ENCODE data around the gene RAB20. TPM values are rescaled to one million over a fixed set of nuclear protein-coding genes. Genes with fewer than 3 reads are reported as not detected.
A peak's percentile ranks its signal among the peaks of the same experiment; 100 is the strongest.

Gene RAB20
- total RNA-seq, 1 donor from 2014 or later: 17.0 TPM

DNA sequence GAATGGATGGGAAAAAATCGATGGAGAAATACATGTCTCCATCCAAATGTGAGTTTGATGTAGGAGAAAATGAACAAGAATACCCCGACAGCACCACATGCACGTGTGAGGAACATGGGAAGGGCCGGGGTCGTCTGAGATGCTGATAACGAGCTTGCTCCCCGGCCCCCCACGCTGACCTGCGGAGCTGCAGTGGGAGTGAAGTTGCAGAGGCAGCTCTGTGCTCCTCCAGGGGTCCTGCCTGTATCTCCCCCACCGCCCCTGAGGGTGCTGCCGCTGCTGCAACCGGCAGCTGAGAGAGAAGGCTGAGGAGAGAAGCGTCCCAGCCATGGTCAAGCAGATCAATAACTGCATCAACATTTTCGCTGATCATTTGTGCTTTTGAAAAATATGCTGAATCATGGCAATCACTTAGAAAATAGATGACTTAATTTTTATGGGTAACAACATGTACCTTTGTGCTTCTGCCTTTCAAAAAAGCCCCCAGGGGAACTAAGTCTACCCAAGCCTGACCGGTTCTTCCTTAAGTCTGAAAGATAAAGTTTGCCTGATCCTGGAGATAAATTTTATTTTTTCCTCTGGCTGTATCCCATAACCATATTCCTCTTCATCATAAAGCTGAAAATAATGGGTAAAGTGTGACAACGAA is 35.6 kb upstream of the RAB20 start:
- no peak for DNase-seq (ENCODE audit: low read depth)
- TF ChIP-seq CTCF (conservative IDR thresholded peaks at IDR 0.05; ENCODE audit: low read depth, low read length): no peak
- no peak overlapping the region for H3K4me3 ChIP-seq (ENCODE audit: low read depth, low read length)

DNA sequence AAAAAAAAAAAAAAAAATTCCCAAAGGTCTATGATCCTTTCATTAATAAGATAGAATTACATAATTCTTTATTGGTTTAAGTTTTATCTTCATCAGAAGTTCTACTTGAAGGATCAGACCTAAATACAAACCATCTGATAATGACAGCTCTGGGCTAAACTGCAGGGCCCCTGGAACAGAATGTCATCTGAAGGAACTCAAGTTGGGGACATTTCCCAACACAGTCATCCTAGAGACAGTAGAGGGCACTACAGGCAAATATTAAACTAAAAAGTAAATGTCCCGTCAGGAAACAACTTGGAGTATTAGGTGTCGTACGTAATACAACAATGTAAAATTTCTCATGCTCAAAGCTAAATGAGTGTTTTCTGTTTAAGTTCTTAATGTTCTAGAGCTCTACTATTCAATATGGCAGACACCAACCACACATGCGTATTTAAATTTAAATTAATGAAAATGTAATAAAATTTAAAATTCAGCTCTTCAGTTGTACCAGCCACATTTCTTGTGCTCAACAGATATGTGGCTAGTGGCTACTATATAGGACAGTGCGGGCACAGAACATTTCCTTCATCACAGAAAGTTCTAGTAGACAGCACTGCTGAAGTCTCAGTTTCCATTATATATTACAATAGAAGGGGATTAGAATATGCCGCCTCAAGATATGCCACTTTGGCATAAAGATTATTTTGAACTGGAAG is 32.1 kb upstream of the RAB20 start:
- H3K4me3 ChIP-seq (ENCODE audit: low read depth, low read length): no peak overlapping the region
- TF ChIP-seq CTCF (conservative IDR thresholded peaks at IDR 0.05; ENCODE audit: low read depth, low read length): peak; percentile 69
- DNase-seq (ENCODE audit: low read depth): no peak

- no peak for DNase-seq (ENCODE audit: low read depth)
- no peak for TF ChIP-seq CTCF (conservative IDR thresholded peaks at IDR 0.05; ENCODE audit: low read depth, low read length)
- H3K4me3 ChIP-seq (ENCODE audit: low read depth, low read length): no peak overlapping the region
Observed at GRCh38 chr13:110592665-110593064, 31.1 kb upstream of the RAB20 start.

GRCh38 chr13:110590577-110590976 is 29.1 kb upstream of the RAB20 start:
- H3K4me3 ChIP-seq (ENCODE audit: low read depth, low read length): no peak overlapping the region
- TF ChIP-seq CTCF (conservative IDR thresholded peaks at IDR 0.05; ENCODE audit: low read depth, low read length): no peak
- no peak for DNase-seq (ENCODE audit: low read depth)

- no peak overlapping the region for H3K4me3 ChIP-seq (ENCODE audit: low read depth, low read length)
- no peak for TF ChIP-seq CTCF (conservative IDR thresholded peaks at IDR 0.05; ENCODE audit: low read depth, low read length)
- no peak for DNase-seq (ENCODE audit: low read depth)
Observed at GRCh38 chr13:110589793-110590390, 28.4 kb upstream of the RAB20 start.

DNA sequence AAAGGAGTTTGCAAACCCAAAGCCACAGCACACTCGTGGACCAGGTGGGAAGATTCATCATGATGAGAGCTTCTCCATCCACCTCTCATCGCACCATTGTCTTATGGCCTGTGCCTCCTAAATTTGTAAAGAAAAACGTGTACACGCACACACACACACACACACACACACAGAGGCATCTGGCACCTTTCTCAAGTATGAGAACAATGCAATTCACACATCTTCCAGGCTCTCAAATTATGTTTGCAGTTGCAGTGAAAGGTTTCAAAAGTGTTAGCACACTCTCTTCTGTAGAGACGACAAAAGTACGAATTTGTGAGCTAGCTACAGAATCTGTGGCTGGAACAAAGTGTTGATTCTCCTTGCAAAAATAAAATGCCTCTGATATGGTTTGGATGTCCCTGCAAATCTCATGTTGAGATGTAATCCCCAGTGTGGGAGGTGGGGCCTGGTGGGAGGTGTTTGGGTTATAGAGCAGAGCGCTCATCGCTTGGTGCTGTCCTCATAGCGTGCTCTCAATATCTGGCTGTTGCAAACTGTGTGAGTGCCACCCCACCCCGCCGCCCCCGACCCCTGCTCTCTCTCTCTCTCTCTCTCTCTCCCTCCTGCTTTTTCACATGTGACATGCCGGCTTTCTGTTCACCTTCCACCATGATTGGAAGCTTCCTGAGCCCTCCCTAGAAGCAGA is 21.8 kb upstream of the RAB20 start:
- no peak for TF ChIP-seq CTCF (conservative IDR thresholded peaks at IDR 0.05; ENCODE audit: low read depth, low read length)
- no peak for DNase-seq (ENCODE audit: low read depth)
- no peak overlapping the region for H3K4me3 ChIP-seq (ENCODE audit: low read depth, low read length)

Measured in epithelial cell of proximal tubule (primary cell).